HCT116 (cell line): ENCODE results near the gene RHBDD1. TPM values are rescaled to one million over a fixed set of nuclear protein-coding genes. Genes with fewer than 3 reads are reported as not detected.

Experiments used
- ATAC-seq: fragments of 200-7000 bp; cut with Tn5 transposase; 2 replicates; pipeline ENCODE4 v1.9.1; 2020; ENCODE audit warnings: mild to moderate bottlenecking, moderate library complexity
- BruUV-seq: library from RNA; stranded (reverse); fragments of 400-500 nt; replicated peaks from 2 replicates; lab custom pipeline; 2021; lab: Mats Ljungman, UMichigan
- CTCF ChIA-PET: fragments of 300-600 bp; sonication (Branson Sonifier 250); formaldehyde crosslinking; loops from one replicate; lab custom pipeline; 2021; ENCODE audit warnings: antibody characterized with exemption; lab: Charles Lee
- POLR2A ChIA-PET: fragments of 300-600, 350-600 bp; sonication (Branson Sonifier 250); formaldehyde crosslinking; loops from one replicate; lab custom pipeline; 2021; ENCODE audit warnings: antibody characterized with exemption; lab: Charles Lee
- RAD21 ChIA-PET, 2 experiments: fragments of 300-600 bp; sonication (Branson Sonifier 250); formaldehyde crosslinking; loops; one replicate each; lab custom pipeline; 2023; ENCODE audit warnings: low total read pairs in 2 of 2; ENCODE audit not compliant: uncharacterized antibody in 2 of 2, unreplicated experiment in 2 of 2, low non-redundant PET in 1 of 2; lab: Charles Lee
- DNase-seq: peaks from one replicate; pipeline ENCODE4 v3.0.0-alpha.2; 2010; ENCODE audit warnings: low read depth, low spot score
- H2AFZ ChIP-seq: fragments of 200-600 bp; shearing (Covaris generic), sonication (generic); 2 replicates; pipeline ENCODE4 v1.6.1; 2017; ENCODE audit warnings: low read depth, mixed run types, mixed read lengths, antibody characterized with exemption, low read length; ENCODE audit not compliant: poor library complexity, severe bottlenecking
- H3K27ac ChIP-seq: 2 replicates; pipeline ENCODE4 v1.5.1; 2012; ENCODE audit warnings: low read depth, low read length
- H3K27me3 ChIP-seq: fragments of 200-600 bp; sonication (generic); 2 replicates; pipeline ENCODE4 v1.6.1; 2016; ENCODE audit warnings: mixed run types, low read length, mixed read lengths; ENCODE audit not compliant: insufficient read depth
- H3K36me3 ChIP-seq, 2 experiments: fragments of 200-500 bp in 1 of 2; fragments of 200-600 bp in 1 of 2; sonication (Bioruptor generic) in 1 of 2; sonication (generic) in 1 of 2; 2 replicates each; pipeline versions ENCODE4 v1.5.1 to v1.6.1; 2014 to 2016; ENCODE audit warnings: low read length in 2 of 2, inconsistent platforms in 1 of 2, mixed read lengths in 1 of 2, mixed run types in 1 of 2; ENCODE audit not compliant: insufficient read depth in 2 of 2, control insufficient read depth in 1 of 2
- H3K4me1 ChIP-seq, 2 experiments: fragments of 200-600 bp in 1 of 2; sonication (generic) in 1 of 2; 2 replicates each; pipeline versions ENCODE4 v1.5.1 to v1.6.1; 2012 to 2017; ENCODE audit warnings: low read length in 2 of 2, inconsistent platforms in 1 of 2, mild to moderate bottlenecking in 1 of 2, mixed read lengths in 1 of 2, mixed run types in 1 of 2, moderate library complexity in 1 of 2; ENCODE audit not compliant: insufficient read depth in 2 of 2, control insufficient read depth in 1 of 2
- H3K4me2 ChIP-seq: fragments of 200-600 bp; sonication (generic); 2 replicates; pipeline ENCODE4 v1.6.1; 2017; ENCODE audit warnings: mixed run types, low read length, mixed read lengths
- H3K4me3 ChIP-seq, 2 experiments: fragments of 200-600 bp in 1 of 2; sonication (generic) in 1 of 2; replicated peaks in 1 of 2; 2 replicates each; pipeline ENCODE4 v1.5.1; 2011 to 2016; ENCODE audit warnings: low read length in 2 of 2, control low read depth in 1 of 2, low read depth in 1 of 2, mild to moderate bottlenecking in 1 of 2, mixed read lengths in 1 of 2, mixed run types in 1 of 2
- H3K79me2 ChIP-seq: fragments of 200-600 bp; sonication (generic); 2 replicates; pipeline ENCODE4 v1.6.1; 2017; ENCODE audit warnings: mild to moderate bottlenecking, mixed run types, low read length, moderate library complexity, mixed read lengths; ENCODE audit not compliant: insufficient read depth
- H3K9ac ChIP-seq: fragments of 200-600 bp; sonication (generic); 2 replicates; pipeline ENCODE4 v1.6.1; 2016; ENCODE audit warnings: low read length, mixed read lengths
- H3K9me2 ChIP-seq: fragments of 200-600 bp; sonication (generic), shearing (Covaris generic); 2 replicates; pipeline ENCODE4 v1.6.1; 2017; ENCODE audit warnings: mixed run types, mild to moderate bottlenecking, moderate library complexity; ENCODE audit not compliant: insufficient read depth
- H3K9me3 ChIP-seq, 2 experiments: fragments of 200-500 bp in 1 of 2; fragments of 200-600 bp in 1 of 2; sonication (Bioruptor generic) in 1 of 2; sonication (generic) in 1 of 2; 2 replicates each; pipeline ENCODE4 v1.6.1; 2014 to 2017; ENCODE audit warnings: low read length in 2 of 2, mixed read lengths in 2 of 2, inconsistent platforms in 1 of 2, low read depth in 1 of 2, mild to moderate bottlenecking in 1 of 2, mixed run types in 1 of 2, moderate library complexity in 1 of 2; ENCODE audit not compliant: control insufficient read depth in 1 of 2, insufficient read depth in 1 of 2
- H4K20me1 ChIP-seq: fragments of 200-600 bp; sonication (generic), shearing (Covaris generic); 2 replicates; pipeline ENCODE4 v1.6.1; 2017; ENCODE audit warnings: mixed run types, mild to moderate bottlenecking, moderate library complexity; ENCODE audit not compliant: insufficient read depth
- CEBPB ChIP-seq: IDR thresholded peaks from 2 replicates; pipeline ENCODE4 v1.6.1; 2012; ENCODE audit warnings: low read depth
- CTCF ChIP-seq, 3 experiments: fragments of 200-600 bp in 1 of 3; sonication (generic) in 1 of 3; IDR thresholded peaks in 2 of 3; conservative IDR thresholded peaks in 1 of 3; 2 replicates each; pipeline ENCODE4 v1.5.1; 2012 to 2017; ENCODE audit warnings: low read depth in 2 of 3, low read length in 2 of 3, antibody characterized with exemption in 1 of 3, borderline replicate concordance in 1 of 3, control low read depth in 1 of 3, mild to moderate bottlenecking in 1 of 3, mixed read lengths in 1 of 3, mixed run types in 1 of 3, moderate library complexity in 1 of 3; ENCODE audit not compliant: insufficient read depth in 1 of 3
- EZH2 ChIP-seq: fragments of 200-600 bp; sonication (generic); IDR thresholded peaks from 2 replicates; pipeline ENCODE4 v1.6.1; 2017; ENCODE audit warnings: antibody characterized with exemption, mixed run types
- MAX ChIP-seq: IDR thresholded peaks from 2 replicates; pipeline ENCODE4 v1.6.1; 2012
- POLR2A ChIP-seq: IDR thresholded peaks from 2 replicates; pipeline ENCODE4 v1.7.0; 2011; ENCODE audit warnings: borderline replicate concordance; ENCODE audit not compliant: insufficient read depth, insufficient read length; ENCODE audit errors: extremely low read depth
- SP1 ChIP-seq: IDR thresholded peaks from 2 replicates; pipeline ENCODE4 v1.6.1; 2012; ENCODE audit warnings: low read depth
- SRF ChIP-seq: IDR thresholded peaks from 2 replicates; pipeline ENCODE4 v1.6.1; 2012; ENCODE audit warnings: low read depth
- TCF7L2 ChIP-seq: IDR thresholded peaks from 2 replicates; pipeline ENCODE4 v1.7.0; 2011; ENCODE audit warnings: borderline replicate concordance, inconsistent platforms; ENCODE audit not compliant: insufficient read depth, insufficient read length; ENCODE audit errors: extremely low read depth
- YY1 ChIP-seq: IDR thresholded peaks from 2 replicates; pipeline ENCODE4 v1.6.1; 2011; ENCODE audit warnings: low read length, low read depth, moderate library complexity, mild to moderate bottlenecking; ENCODE audit not compliant: insufficient replicate concordance; ENCODE audit errors: extremely low read depth
- ZBTB33 ChIP-seq: IDR thresholded peaks from 2 replicates; pipeline ENCODE4 v1.6.1; 2011; ENCODE audit warnings: mild to moderate bottlenecking, low read length, moderate library complexity; ENCODE audit not compliant: insufficient replicate concordance; ENCODE audit errors: extremely low read depth
- ZFX ChIP-seq: fragments of 450-650 bp; IDR thresholded peaks from 2 replicates; pipeline ENCODE4 v1.6.1; 2017
- intact Hi-C: fragments of 100-400 bp; cut with micrococcal nuclease; formaldehyde crosslinking; loops from 2 replicates; pipeline ENCODE4 v1.10.0; 2022
- total RNA-seq: library from RNA; stranded (reverse); gene quantifications from one replicate; pipeline ENCODE4 v1.2.1, GENCODE V29; 2021; ENCODE audit not compliant: unreplicated experiment

RHBDD1 gene
- total RNA-seq, 1 experiment from 2014 or later: 73.8 TPM

GRCh38 chr2:226971084-226971483, 135.2 kb downstream of the RHBDD1 start:
- Histone ChIP-seq H3K4me1 (peaks cover 0 to 3% of the 10 kb centered on the region in 2 experiments; a peak in 1 of 4 replicates), H4K20me1 (no peaks in the 10 kb centered on the region), H2AFZ (no peak overlapping the region), H3K4me2 (no peak overlapping the region), H3K9me3 (no peaks in the 10 kb centered on the region), H3K36me3 (no peaks in the 10 kb centered on the region), H3K27ac (no peak overlapping the region), H3K79me2 (no peaks in the 10 kb centered on the region), H3K9me2 (no peaks in the 10 kb centered on the region)
- ChIA-PET POLR2A (no interaction called here), RAD21 (no interaction called here), CTCF (no interaction called here)
- no peak for ATAC-seq
- intact Hi-C loops: no loop called here
- TF ChIP-seq ZFX (no peak), CTCF (IDR thresholded peaks at IDR 0.05 in 2 of 3, conservative IDR thresholded peaks at IDR 0.05 in 1 of 3; ENCODE audit: borderline replicate concordance in 1 of 3, insufficient read depth in 1 of 3, low read depth in 2 of 3, low read length in 2 of 3) (no peak), POLR2A (no peak), CEBPB (no peak), MAX (no peak), YY1 (no peak), SP1 (no peak), ZBTB33 (no peak), SRF (no peak), EZH2 (no peak), TCF7L2 (no peak)
- TF ChIP-seq, all 23 proteins: peak for 0
- DNase-seq: no peak
- no peak overlapping the region for H3K4me3 ChIP-seq
- H3K27me3 ChIP-seq: no peaks in the 10 kb centered on the region
- BruUV-seq: no TSS peak
- no peak overlapping the region for H3K9ac ChIP-seq
